GM21786 (cell line): Measurements from ENCODE around the gene ISM1.
"Not testable (repeated sequence)": the region's sequence is repeated elsewhere in the genome, so short reads cannot be mapped to it uniquely, and the experiment has no call there.

Source experiments
- ATAC-seq: cut with Tn5 transposase; IDR thresholded peaks from one replicate; pipeline ENCODE4 v1.9.1; 2021; ENCODE audit not compliant: unreplicated experiment

ISM1 gene

DNA sequence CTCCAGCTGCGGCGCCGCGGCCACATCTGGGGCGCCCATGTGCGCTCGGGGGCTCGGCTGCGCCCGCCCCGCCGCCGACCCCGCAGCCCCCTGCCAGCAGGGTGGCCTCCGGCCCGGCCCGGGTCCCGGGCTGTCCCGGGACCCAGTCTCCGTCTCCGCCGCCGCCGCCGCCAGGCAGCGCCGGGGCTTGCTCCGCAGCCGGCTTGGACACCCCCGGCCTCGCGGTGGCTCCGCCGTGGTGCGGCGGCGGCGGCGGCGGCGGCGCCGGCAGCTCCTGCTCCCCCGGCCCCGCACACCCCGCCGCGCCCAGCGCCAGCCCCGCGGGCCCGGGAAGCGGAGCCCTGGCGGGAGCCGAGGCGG, 219 bp downstream of the ISM1 start:
- peak; percentile 2 for ATAC-seq

DNA sequence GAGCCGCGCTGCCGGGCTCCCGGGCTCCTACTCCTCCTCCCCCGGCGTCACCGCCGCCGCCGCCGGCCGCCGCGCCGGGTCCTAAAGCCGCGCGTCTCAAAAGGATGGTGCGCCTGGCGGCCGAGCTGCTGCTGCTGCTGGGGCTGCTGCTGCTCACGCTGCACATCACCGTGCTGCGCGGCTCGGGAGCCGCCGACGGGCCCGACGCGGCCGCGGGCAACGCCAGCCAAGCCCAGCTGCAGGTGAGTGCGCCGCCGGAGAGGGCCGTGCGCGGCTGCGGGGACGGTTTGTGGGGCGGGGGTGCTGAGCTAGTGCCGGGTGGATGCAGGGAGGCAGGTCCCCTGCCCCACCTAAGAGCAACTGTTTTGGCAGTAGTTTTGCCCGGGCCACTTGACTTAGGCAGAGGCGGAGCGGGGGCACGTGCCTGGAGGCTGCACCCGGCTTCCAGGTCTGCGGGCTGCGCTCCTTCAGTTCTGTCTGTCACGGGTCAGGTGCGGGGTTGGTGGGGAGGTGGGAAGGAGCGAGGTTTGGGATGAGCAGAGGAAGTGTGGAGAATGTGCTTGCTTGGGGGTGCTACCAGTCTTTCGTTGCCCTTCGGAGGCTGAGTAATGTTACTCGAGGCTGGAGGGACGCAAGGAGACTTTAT, 722 bp downstream of the ISM1 start:
- ATAC-seq: peak; percentile 80

DNA sequence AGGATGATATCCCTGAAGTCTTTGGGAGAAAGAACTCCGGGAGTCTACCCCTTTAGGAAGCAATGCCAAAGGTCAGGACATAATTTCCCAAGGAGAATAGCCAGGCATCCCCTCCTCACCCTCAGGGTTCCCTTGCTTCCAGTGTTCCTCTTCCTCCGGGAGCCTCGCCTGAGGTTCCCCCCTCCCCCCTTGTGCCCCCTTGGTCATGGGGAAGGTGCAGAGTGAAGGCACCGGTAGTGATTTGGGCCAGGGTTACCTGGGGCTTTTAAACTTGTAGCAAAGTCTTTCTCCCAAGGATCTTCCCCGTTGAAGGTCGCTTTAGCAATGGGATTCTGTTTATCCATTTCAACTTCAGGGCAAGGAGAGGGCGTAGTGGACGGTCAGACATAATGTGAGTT, 1.2 kb downstream of the ISM1 start:
- no peak for ATAC-seq

DNA sequence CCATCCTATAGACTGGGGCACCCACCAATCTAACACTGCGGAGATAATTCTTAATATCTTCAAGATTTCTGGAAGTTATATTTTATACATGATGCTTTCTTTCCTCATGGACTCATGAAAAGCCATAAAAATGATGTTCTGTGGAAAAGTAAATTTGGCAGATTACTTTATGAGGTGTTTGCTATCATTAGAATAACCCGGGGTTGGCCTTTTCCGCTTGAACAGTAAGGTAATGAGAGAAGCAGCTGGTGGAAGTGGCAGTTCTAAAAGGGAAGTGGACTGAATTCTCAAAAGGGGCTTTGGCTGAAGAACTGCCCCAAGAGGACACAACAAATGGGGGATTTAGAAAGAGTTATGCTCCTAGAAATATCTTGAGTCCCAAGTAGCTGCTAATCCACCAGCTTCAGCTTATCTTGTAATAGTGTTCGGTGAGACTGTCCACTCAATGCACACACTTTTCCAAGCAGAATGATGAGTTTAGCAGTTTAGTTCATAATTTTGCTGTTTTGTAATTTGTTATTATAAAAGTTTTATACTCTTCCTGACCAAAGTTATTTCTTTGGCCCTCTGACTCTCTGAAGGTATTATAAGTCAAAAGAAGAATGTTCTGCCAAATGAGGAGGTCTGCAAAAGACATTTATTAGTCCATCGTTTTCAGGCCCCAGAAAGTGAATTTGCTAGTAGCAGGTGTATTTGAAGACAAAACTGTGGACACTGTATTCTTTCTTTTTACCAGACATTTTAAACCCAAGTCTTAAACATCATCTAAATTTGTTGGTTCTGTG, 2.9 kb downstream of the ISM1 start:
- ATAC-seq: no peak

DNA sequence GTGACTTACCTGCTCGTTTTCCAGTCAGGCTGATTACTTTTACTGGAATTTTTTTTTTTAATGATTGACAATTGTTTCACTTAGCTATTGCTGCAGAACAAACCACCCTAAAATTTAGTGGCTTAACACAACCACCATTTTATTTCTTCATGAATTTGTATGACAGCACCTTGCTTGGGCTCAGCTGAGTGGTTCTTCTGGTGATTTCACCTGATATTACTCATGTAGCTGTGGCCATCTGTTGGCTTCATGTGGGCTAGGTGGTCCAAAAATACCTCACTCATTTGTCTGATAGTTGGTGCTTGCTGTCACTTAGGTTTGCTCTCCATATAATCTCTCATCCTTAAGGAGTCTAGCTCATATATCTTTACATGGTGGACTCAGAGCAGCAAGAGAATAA, 5.3 kb downstream of the ISM1 start:
- no peak for ATAC-seq

DNA sequence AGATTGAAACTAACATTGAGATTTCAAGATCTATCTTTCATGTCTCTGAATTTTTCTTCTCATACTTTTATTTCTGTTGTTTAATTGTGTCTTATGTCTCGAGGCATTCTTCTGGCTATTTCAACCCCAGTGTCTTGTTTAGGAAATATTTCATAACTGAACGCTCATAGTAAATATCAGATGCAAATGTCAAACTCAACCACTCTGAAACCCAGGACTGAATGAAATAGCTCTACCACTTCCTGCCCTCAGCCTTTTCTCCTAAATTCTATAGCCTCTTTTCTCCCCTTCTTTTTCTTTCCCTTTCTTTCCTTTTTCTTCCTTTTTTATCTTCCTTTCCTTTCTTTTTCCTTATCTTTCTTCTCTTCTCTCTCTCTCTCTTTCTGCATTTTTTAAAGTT, 7.7 kb downstream of the ISM1 start:
- ATAC-seq: no peak

DNA sequence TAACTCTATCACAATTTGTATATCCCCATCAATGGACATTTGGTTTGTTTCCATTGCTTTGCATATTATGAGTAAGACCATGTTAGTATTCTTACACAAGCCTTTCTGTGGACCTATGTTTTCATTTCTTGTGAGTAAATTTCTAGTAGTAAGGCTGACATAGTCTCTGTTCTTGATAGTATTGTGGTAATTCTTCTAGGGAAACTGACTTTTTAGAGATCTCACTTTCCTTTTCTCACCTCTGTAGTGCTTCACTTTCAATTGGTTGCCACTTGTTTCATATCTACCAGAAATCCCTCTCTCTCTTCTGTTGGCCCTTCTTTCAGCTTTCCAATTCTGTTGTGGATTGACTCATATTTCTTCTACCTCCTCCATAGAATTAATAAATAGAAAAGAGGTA, 8.5 kb downstream of the ISM1 start:
- ATAC-seq: peak; percentile 92

DNA sequence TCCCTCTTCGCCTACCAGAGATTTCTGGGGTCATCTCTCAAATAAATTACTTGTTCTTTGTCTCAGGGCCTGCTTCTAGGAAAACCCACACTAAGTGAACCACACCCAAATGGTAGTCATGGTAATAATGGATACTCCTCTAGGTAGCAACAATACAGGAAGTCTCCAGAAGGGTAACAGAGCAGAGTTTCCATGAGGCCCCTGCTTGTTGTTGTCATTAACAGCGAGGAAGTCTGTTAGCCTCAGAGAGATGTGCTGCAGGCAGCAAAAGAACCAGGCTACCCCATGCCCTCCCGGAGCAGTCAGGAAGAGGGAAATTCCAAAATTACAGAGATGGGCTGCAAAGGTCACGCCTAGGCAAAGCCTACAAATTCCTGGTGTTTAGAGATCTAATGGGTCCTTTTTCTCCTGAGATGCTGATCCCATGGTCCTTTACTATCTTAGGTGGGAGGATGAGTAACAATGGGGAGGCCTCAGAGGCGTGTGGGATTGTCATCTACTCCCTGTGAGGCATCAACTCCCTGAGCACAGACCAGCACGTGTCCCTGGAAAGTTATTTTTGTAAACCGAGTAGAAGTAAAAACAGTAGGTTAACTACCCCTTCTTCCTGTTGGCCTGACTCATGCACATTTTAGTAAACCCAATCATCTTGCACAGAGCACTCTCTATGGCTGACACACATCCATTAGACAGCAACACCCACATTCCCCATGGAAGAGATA, 10.1 kb downstream of the ISM1 start:
- ATAC-seq: no peak

DNA sequence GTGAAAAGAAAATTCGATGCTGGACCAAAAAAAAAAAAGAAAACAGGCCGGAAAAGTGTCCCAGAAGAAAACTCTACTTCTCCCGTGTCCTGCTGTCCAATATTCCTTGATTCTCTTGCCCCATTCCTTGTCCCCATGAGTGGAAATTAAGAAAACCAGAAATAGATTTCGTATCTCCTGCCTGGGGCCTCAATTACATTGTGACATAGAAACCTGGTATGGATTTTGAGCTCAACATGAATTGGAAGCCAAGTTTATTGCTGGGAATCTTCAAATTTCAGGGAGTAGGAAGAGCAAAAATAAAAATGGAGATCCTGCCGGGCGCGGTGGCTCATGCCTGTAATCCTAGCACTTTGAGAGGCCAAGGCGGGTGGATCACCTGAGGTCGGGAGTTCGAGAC, 11.9 kb downstream of the ISM1 start:
- ATAC-seq: no peak

DNA sequence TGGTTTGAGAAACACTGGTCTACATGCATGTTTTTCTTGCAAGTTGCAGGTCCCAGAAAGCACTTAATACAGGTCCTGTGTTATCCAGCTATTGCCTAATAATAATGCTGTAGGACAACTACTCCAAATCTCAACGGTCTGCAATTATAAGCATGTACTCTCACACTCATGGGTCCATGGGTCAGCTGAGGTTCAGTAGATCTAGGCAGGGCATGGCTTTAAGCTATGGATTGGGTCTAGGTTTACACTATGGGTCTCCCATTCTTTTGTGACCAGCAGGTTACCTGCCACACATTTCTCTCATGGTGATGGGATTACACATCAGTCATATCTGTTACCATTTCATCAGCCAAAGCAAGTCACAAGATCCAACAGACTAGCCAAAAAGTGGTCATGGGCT, 13.9 kb downstream of the ISM1 start:
- no peak for ATAC-seq

DNA sequence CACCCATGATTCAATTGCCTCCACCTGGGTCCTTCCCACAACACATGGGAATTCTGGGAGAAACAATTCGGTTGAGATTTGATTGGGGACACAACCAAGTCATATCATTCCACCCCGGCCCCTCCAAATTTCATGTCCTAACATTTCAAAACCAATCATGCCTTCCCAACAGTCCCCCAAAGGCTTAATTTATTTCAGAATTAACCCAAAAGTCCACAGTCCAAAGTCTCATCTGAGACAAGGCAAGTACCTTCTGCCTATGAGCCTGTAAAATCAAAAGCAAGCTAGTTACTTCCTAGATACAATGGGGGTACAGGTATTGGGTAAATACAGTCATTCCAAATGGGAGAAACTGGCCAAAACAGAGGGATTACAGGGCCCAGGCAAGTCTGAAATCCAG, 15.3 kb downstream of the ISM1 start:
- not testable (repeated sequence) for ATAC-seq

DNA sequence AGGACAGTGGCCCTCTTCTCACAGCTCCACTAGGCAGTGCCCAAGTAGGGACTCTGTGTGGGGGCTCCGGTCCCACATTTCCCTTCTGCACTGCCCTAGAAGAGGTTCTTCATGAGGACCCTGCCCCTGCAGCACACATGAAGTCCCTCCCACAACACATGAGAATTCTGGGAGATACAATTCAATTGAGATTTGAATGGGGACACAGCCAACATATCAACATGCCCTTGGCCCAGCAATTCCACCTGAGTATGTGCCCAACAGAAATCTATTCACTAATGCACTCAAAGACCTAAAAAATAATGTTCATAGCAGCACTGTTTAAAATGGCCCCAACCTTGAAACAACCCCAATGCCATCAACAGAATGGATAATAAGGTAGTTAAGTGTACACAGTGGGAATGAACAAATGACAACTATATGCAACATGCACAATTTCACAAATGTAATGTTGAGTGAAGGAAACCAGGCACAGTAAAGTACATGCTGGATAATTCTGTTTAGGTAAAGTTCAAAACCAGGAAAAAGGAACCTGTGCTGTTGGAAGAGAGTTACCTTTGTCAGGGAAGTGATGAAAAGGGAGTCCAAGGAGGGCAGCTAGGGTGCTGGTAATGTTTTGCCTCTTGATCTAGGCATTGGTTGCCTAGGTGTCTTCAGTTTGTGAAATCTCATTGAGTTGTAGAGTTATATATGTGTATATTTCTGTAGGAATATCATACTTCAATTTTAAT, 16.1 kb downstream of the ISM1 start:
- ATAC-seq: no peak

DNA sequence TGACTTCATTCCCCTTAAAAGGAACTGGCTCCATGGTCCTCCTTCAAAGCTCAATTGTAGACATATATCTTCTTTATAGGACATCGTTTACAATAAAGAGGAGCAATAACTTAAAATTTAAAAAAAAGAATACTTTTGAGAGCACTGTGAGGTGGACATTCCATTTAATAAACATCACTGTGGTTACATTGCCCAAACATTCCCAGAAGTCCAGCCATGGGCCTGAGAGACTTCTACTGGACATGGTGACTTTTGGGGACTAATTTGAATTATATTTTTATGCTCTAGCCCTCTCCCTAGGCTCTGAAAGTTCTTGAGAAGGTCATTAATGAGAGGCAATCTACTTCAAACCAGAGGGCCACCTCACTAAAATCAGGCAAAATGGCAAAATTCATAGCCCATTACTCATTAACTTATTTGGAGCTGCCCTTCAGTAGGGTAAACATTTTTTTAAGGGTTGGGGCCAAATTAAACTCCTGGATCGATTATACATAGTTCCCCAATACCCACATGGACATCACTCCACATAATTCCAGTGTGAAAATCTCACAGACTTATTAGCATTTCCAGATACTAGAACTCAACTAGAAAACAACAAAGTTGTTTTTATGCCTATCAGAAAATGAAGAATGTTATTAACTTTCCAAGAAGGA, 17.1 kb downstream of the ISM1 start:
- ATAC-seq: no peak

DNA sequence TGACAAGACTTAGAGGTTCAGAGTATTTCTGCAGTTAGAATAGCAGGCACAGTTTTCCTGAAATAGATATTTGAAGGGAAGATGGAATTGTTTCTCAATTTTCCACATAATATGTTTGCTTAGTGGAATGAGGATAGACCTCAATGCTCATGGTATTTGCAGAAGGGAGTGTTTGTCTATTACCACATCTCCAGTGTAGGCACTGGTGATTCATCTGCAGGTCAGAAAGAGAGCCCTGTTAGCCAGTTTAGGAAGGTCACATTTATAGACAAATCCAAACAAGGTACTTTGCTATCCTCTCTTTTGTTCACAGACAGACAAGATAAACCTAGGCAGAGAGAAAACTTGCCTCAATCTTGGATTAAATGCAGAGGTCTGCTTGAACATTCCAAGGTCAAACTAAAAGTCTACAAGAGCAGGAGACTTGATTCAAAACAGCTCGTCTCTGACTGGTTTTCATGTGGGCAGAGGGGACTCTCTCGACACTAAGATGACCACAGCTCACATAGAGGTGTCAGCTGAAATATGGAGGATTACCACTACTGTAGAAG, 22.8 kb downstream of the ISM1 start:
- no peak for ATAC-seq

DNA sequence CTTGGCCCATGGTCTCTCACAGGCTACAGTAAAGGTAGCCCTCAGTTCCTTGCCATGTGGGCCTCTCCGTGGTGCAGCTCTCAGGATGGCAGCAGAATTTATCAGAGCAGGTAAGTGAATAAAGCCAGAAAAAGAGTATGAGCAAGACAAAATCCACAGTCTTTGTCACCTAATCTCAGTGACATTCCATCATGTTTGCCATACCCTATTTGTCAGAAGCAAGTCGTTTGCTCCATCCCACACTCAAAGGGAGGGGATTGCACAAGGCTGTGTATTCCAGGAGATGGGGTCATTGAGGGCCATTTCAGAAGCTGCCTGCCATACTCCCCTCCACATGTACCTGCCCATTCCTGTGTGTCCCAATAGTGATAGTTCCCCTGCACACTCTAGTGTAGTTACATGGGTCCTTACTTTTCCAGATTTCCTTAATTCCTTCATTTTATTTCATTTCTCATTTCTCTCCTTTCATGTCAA, 24.2 kb downstream of the ISM1 start:
- no peak for ATAC-seq

DNA sequence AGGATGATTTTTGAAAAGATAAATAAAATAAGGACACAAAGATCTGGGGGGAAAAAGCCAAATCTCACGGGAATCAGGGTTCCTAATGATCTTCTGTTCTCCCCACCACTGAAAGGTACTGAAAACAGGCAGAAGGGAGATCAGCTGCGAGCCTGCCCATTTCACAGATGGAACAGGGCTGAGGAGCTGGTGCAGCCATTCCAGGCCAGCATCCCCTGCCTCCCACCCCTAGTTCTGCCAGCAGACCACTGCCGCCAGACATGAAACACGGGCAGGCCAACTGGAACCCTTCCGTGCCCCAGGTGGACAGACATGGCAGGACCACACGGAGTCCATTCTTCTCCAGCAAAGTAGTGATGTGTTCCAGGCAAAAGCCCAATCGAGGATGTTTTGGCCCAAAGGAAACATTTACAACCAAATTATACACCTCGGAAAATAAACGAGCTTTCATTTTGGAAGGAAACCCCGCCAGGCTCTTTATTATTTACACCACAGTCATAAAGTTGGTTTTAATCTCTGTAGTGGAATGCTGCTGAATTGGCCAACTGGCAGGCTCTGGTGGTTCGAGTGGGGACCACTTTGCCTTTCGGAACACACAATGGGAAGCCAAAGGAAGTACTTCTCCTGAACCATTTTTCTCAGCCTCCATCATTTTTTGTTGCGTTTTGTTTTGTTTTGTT, 28.2 kb downstream of the ISM1 start:
- ATAC-seq: no peak

DNA sequence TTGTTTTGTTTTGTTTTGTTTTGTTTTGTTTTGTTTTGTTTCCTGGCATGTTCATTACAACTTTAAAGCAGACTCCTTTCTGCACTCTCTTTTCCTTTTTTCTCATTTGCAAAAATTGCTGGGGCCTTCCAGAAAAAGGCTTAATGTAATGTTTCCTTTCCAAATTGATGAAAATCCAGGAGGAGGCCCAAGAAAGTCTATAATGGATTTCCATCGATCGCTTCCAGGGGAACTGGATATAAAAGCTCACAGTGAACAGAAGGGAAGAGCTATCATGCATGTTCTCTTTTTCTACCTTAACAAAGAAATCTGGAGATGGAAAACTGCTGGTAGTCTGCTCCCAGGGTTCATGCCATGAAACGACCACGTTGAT, 28.7 kb downstream of the ISM1 start:
- ATAC-seq: no peak

DNA sequence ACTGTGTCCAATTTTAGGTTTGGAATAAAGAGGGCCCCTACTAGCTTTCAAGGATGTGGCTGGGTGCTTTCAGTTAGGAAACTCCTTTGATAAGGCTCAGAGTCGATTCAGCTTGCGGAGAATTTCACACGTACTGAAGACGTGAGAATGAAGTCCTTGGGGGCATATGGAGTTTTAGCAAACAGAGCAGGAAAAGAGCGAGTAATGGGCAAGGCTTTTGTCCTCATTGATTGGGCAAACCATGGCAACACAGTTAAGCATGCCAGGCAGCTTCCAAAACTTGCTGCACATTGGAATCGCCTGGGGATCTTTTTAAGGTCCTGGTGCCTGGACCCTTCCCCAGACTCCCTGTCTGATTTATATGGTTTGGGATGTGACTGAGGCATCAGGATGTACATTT, 29.2 kb downstream of the ISM1 start:
- ATAC-seq: no peak

DNA sequence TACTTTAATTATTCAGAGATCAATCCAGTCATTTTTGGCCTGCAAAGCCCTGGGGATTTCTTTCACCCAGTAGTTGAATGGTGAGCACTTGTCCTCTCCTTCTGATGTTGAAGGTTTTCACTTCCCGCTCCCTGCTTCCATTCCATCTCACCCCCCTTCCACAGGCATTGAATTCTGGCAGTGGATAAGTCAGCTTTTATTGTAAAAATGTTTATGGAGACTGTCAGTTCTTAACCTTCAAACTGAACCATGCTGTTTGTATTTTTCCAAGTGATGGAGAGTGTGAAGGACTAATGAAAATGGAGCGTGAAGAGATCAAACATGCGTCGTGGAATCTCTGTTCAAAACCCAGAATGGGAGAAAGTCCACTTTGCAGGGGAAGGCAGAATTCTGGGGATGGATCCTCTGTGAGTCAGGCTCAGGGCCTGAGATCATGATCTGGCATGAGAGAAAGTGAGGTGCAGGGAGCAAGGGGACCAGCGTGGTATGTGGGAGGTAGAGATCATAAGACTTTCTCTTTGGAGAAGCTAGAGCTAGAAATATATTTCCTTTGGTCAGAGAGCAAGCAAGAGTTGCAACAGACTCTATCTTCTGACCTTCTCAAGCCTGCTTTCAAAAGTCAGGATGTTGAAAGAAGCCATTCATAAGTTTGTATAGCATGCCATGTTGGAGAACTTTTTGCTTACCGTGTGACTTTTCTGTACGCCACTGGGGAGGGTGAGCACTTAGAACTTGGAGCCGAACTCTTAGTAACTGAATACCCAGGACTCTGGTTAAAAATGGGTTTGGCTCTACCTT, 30.2 kb downstream of the ISM1 start:
- no peak for ATAC-seq
